HCT116 (cell line): Measurements from ENCODE around the gene PLA2G2F. TPM values are rescaled to one million over a fixed set of nuclear protein-coding genes. Genes with fewer than 3 reads are reported as not detected.

ENCODE experiments used
- ATAC-seq: fragments of 200-7000 bp; cut with Tn5 transposase; 2 replicates; pipeline ENCODE4 v1.9.1; 2020; ENCODE audit warnings: mild to moderate bottlenecking, moderate library complexity
- BruUV-seq: library from RNA; stranded (reverse); fragments of 400-500 nt; replicated peaks from 2 replicates; lab custom pipeline; 2021; lab: Mats Ljungman, UMichigan
- CTCF ChIA-PET: fragments of 300-600 bp; sonication (Branson Sonifier 250); formaldehyde crosslinking; loops from one replicate; lab custom pipeline; 2021; ENCODE audit warnings: antibody characterized with exemption; lab: Charles Lee
- POLR2A ChIA-PET: fragments of 300-600, 350-600 bp; sonication (Branson Sonifier 250); formaldehyde crosslinking; loops from one replicate; lab custom pipeline; 2021; ENCODE audit warnings: antibody characterized with exemption; lab: Charles Lee
- RAD21 ChIA-PET, 2 experiments: fragments of 300-600 bp; sonication (Branson Sonifier 250); formaldehyde crosslinking; loops; one replicate each; lab custom pipeline; 2023; ENCODE audit warnings: low total read pairs in 2 of 2; ENCODE audit not compliant: uncharacterized antibody in 2 of 2, unreplicated experiment in 2 of 2, low non-redundant PET in 1 of 2; lab: Charles Lee
- DNase-seq: peaks from one replicate; pipeline ENCODE4 v3.0.0-alpha.2; 2010; ENCODE audit warnings: low read depth, low spot score
- H2AFZ ChIP-seq: fragments of 200-600 bp; shearing (Covaris generic), sonication (generic); 2 replicates; pipeline ENCODE4 v1.6.1; 2017; ENCODE audit warnings: low read depth, mixed run types, mixed read lengths, antibody characterized with exemption, low read length; ENCODE audit not compliant: poor library complexity, severe bottlenecking
- H3K27ac ChIP-seq: 2 replicates; pipeline ENCODE4 v1.5.1; 2012; ENCODE audit warnings: low read depth, low read length
- H3K27me3 ChIP-seq: fragments of 200-600 bp; sonication (generic); 2 replicates; pipeline ENCODE4 v1.6.1; 2016; ENCODE audit warnings: mixed run types, low read length, mixed read lengths; ENCODE audit not compliant: insufficient read depth
- H3K36me3 ChIP-seq, 2 experiments: fragments of 200-500 bp in 1 of 2; fragments of 200-600 bp in 1 of 2; sonication (Bioruptor generic) in 1 of 2; sonication (generic) in 1 of 2; 2 replicates each; pipeline versions ENCODE4 v1.5.1 to v1.6.1; 2014 to 2016; ENCODE audit warnings: low read length in 2 of 2, inconsistent platforms in 1 of 2, mixed read lengths in 1 of 2, mixed run types in 1 of 2; ENCODE audit not compliant: insufficient read depth in 2 of 2, control insufficient read depth in 1 of 2
- H3K4me1 ChIP-seq, 2 experiments: fragments of 200-600 bp in 1 of 2; sonication (generic) in 1 of 2; 2 replicates each; pipeline versions ENCODE4 v1.5.1 to v1.6.1; 2012 to 2017; ENCODE audit warnings: low read length in 2 of 2, inconsistent platforms in 1 of 2, mild to moderate bottlenecking in 1 of 2, mixed read lengths in 1 of 2, mixed run types in 1 of 2, moderate library complexity in 1 of 2; ENCODE audit not compliant: insufficient read depth in 2 of 2, control insufficient read depth in 1 of 2
- H3K4me2 ChIP-seq: fragments of 200-600 bp; sonication (generic); 2 replicates; pipeline ENCODE4 v1.6.1; 2017; ENCODE audit warnings: mixed run types, low read length, mixed read lengths
- H3K4me3 ChIP-seq, 2 experiments: fragments of 200-600 bp in 1 of 2; sonication (generic) in 1 of 2; replicated peaks in 1 of 2; 2 replicates each; pipeline ENCODE4 v1.5.1; 2011 to 2016; ENCODE audit warnings: low read length in 2 of 2, control low read depth in 1 of 2, low read depth in 1 of 2, mild to moderate bottlenecking in 1 of 2, mixed read lengths in 1 of 2, mixed run types in 1 of 2
- H3K79me2 ChIP-seq: fragments of 200-600 bp; sonication (generic); 2 replicates; pipeline ENCODE4 v1.6.1; 2017; ENCODE audit warnings: mild to moderate bottlenecking, mixed run types, low read length, moderate library complexity, mixed read lengths; ENCODE audit not compliant: insufficient read depth
- H3K9ac ChIP-seq: fragments of 200-600 bp; sonication (generic); 2 replicates; pipeline ENCODE4 v1.6.1; 2016; ENCODE audit warnings: low read length, mixed read lengths
- H3K9me2 ChIP-seq: fragments of 200-600 bp; sonication (generic), shearing (Covaris generic); 2 replicates; pipeline ENCODE4 v1.6.1; 2017; ENCODE audit warnings: mixed run types, mild to moderate bottlenecking, moderate library complexity; ENCODE audit not compliant: insufficient read depth
- H3K9me3 ChIP-seq, 2 experiments: fragments of 200-500 bp in 1 of 2; fragments of 200-600 bp in 1 of 2; sonication (Bioruptor generic) in 1 of 2; sonication (generic) in 1 of 2; 2 replicates each; pipeline ENCODE4 v1.6.1; 2014 to 2017; ENCODE audit warnings: low read length in 2 of 2, mixed read lengths in 2 of 2, inconsistent platforms in 1 of 2, low read depth in 1 of 2, mild to moderate bottlenecking in 1 of 2, mixed run types in 1 of 2, moderate library complexity in 1 of 2; ENCODE audit not compliant: control insufficient read depth in 1 of 2, insufficient read depth in 1 of 2
- H4K20me1 ChIP-seq: fragments of 200-600 bp; sonication (generic), shearing (Covaris generic); 2 replicates; pipeline ENCODE4 v1.6.1; 2017; ENCODE audit warnings: mixed run types, mild to moderate bottlenecking, moderate library complexity; ENCODE audit not compliant: insufficient read depth
- CEBPB ChIP-seq: IDR thresholded peaks from 2 replicates; pipeline ENCODE4 v1.6.1; 2012; ENCODE audit warnings: low read depth
- FOSL1 ChIP-seq: IDR thresholded peaks from 2 replicates; pipeline ENCODE4 v1.6.1; 2012; ENCODE audit warnings: low read depth
- SP1 ChIP-seq: IDR thresholded peaks from 2 replicates; pipeline ENCODE4 v1.6.1; 2012; ENCODE audit warnings: low read depth
- SRF ChIP-seq: IDR thresholded peaks from 2 replicates; pipeline ENCODE4 v1.6.1; 2012; ENCODE audit warnings: low read depth
- TCF7L2 ChIP-seq: IDR thresholded peaks from 2 replicates; pipeline ENCODE4 v1.7.0; 2011; ENCODE audit warnings: borderline replicate concordance, inconsistent platforms; ENCODE audit not compliant: insufficient read depth, insufficient read length; ENCODE audit errors: extremely low read depth
- ZNF274 ChIP-seq: fragments of 200-500 bp; sonication (Bioruptor generic); IDR thresholded peaks from 2 replicates; pipeline ENCODE4 v1.6.1; 2014; ENCODE audit warnings: mild to moderate bottlenecking, low read depth, low read length, inconsistent platforms
- intact Hi-C: fragments of 100-400 bp; cut with micrococcal nuclease; formaldehyde crosslinking; loops from 2 replicates; pipeline ENCODE4 v1.10.0; 2022
- total RNA-seq: library from RNA; stranded (reverse); gene quantifications from one replicate; pipeline ENCODE4 v1.2.1, GENCODE V29; 2021; ENCODE audit not compliant: unreplicated experiment
- TF ChIP-seq, protein P1 (sequence below): IDR thresholded peaks from 2 replicates; pipeline ENCODE4 v1.6.1; 2012
- TF ChIP-seq, protein P2 (sequence below): IDR thresholded peaks from 2 replicates; pipeline ENCODE4 v1.6.1; 2012; ENCODE audit warnings: low read depth

Gene PLA2G2F
- total RNA-seq, 1 experiment from 2014 or later, result 0.12 TPM

DNA sequence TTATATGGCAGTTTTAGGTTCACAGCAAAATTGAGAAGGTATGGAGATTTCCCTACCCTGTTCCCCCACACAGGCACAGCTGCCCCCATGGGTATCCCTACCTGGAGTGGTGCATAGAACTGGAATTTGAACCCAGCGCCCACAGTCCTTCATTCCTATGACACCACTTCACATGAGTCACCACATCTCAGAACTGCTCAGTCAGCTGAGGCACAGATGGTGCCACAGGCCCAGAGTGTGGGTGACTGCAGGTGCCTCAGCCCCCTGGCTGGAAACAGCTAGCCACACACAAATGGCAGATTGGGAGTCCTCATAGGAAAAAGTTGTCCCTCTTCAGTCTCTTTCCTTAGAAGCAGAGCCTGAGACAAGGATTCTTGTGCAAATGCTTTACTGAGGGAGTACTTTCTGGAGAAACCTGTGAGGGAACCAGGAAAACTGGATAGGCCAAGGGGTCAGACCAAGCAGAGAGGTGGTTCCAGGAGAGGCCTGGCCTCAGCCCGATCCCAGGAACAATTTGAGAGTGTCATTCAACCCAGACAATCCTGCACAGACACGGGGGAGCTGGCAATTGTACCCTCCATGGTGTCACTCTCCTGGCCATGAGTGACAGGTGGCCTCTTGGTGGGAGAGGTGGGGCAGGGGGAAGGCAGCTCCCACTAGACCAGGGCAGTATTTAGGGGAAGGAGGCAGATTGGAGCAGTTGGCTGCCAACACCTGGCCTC, 26.7 kb upstream of the PLA2G2F start:
- Histone ChIP-seq H3K79me2 (no peaks in the 10 kb centered on the region), H3K9me3 (no peaks in the 10 kb centered on the region), H3K36me3 (no peaks in the 10 kb centered on the region), H3K4me1 (peaks cover 0 to 25% of the 10 kb centered on the region in 2 experiments; a peak in 2 of 4 replicates), H3K9me2 (no peaks in the 10 kb centered on the region), H4K20me1 (no peaks in the 10 kb centered on the region), H3K9ac (no peak overlapping the region), H3K4me2 (peak overlapping the region; percentile 36), H3K27me3 (no peaks in the 10 kb centered on the region), H3K4me3 (no peak overlapping the region), H2AFZ (no peak overlapping the region), H3K27ac (no peak overlapping the region)
- CTCF ChIA-PET, result no interaction called here
- no TSS peak for BruUV-seq
- intact Hi-C loops, result no loop called here
- RAD21 ChIA-PET, result no interaction called here
- peak; percentile 46; the same call in 1 of the 2 replicates for ATAC-seq
- TF ChIP-seq TCF7L2, result no peak
- TF ChIP-seq, protein P1, sequence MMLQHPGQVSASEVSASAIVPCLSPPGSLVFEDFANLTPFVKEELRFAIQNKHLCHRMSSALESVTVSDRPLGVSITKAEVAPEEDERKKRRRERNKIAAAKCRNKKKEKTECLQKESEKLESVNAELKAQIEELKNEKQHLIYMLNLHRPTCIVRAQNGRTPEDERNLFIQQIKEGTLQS, result no peak
- no peak for DNase-seq
- POLR2A ChIA-PET, result no interaction called here

DNA sequence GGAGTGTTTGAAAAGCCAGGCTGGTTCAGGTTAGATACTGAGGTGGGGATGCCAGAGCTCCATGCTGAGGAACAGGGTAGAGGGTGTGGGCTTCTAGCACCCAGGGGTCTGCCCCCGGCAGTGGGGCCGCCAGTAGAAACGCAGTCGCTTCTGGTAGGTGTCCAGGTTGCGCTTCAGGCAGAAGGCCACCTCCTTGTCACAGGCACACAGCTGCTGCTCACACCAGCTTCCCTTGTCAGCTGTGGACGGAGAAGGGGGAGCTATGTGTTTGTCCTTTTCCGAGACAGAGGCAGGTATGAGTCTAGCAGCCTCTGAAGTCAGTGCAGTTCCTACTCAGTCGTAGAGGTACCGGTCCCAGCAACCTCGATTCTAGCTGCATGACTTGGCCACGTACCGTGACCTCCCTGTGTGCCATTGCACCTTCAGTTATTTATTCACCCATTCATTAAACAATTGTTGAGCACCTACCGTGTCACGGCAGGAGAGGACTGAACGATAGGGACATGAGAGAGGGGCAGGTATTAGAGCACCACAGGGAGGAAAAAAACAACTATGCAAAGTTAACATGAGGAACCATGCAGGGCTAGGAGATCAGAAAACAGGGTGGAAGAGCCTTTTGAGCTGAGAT, 25.0 kb upstream of the PLA2G2F start:
- H3K27ac ChIP-seq, result no peak overlapping the region
- DNase-seq, result no peak
- no peak for TF ChIP-seq TCF7L2
- TF ChIP-seq SP1, result no peak
- TF ChIP-seq, protein P1, result no peak
- TF ChIP-seq SRF, result no peak
- no peak for TF ChIP-seq ZNF274
- TF ChIP-seq FOSL1, result no peak
- TF ChIP-seq CEBPB, result no peak
- TF ChIP-seq, protein P2, sequence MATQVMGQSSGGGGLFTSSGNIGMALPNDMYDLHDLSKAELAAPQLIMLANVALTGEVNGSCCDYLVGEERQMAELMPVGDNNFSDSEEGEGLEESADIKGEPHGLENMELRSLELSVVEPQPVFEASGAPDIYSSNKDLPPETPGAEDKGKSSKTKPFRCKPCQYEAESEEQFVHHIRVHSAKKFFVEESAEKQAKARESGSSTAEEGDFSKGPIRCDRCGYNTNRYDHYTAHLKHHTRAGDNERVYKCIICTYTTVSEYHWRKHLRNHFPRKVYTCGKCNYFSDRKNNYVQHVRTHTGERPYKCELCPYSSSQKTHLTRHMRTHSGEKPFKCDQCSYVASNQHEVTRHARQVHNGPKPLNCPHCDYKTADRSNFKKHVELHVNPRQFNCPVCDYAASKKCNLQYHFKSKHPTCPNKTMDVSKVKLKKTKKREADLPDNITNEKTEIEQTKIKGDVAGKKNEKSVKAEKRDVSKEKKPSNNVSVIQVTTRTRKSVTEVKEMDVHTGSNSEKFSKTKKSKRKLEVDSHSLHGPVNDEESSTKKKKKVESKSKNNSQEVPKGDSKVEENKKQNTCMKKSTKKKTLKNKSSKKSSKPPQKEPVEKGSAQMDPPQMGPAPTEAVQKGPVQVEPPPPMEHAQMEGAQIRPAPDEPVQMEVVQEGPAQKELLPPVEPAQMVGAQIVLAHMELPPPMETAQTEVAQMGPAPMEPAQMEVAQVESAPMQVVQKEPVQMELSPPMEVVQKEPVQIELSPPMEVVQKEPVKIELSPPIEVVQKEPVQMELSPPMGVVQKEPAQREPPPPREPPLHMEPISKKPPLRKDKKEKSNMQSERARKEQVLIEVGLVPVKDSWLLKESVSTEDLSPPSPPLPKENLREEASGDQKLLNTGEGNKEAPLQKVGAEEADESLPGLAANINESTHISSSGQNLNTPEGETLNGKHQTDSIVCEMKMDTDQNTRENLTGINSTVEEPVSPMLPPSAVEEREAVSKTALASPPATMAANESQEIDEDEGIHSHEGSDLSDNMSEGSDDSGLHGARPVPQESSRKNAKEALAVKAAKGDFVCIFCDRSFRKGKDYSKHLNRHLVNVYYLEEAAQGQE, result no peak
- TF ChIP-seq, all 23 proteins: peak for 0
- intact Hi-C loops, result no loop called here
- ChIA-PET CTCF (no interaction called here), RAD21 (no interaction called here), POLR2A (no interaction called here)
- Histone ChIP-seq H3K4me1 (peaks cover 0 to 22% of the 10 kb centered on the region in 2 experiments; a peak in 2 of 4 replicates), H3K4me3 (no peak overlapping the region), H3K36me3 (no peaks in the 10 kb centered on the region), H3K9me2 (no peaks in the 10 kb centered on the region), H3K79me2 (no peaks in the 10 kb centered on the region), H3K4me2 (no peak overlapping the region), H2AFZ (no peak overlapping the region), H3K9ac (no peak overlapping the region), H4K20me1 (no peaks in the 10 kb centered on the region), H3K9me3 (no peaks in the 10 kb centered on the region), H3K27me3 (no peaks in the 10 kb centered on the region)
- no peak for ATAC-seq
- no TSS peak for BruUV-seq
